ENCODE results near the gene TRANK1. TPM values are rescaled to one million over a fixed set of nuclear protein-coding genes. Genes with fewer than 3 reads are reported as not detected.
"Not testable (repeated sequence)": the region's sequence is repeated elsewhere in the genome, so short reads cannot be mapped to it uniquely, and the experiment has no call there.

Gene TRANK1
- total RNA-seq, 1 donor from 2014 or later = 0.51 TPM

- Mint-ChIP-seq H3K4me3 (ENCODE audit: unreplicated experiment) (no peak overlapping the region), H3K27me3 (ENCODE audit: unreplicated experiment) (peaks cover 16% of the 10 kb centered on the region), H3K4me1 (ENCODE audit: low read depth, unreplicated experiment) (no peaks in the 10 kb centered on the region), H3K9me3 (ENCODE audit: unreplicated experiment) (no peaks in the 10 kb centered on the region), H3K27ac (ENCODE audit: unreplicated experiment) (no peak overlapping the region), H3K36me3 (ENCODE audit: unreplicated experiment) (peaks cover 12% of the 10 kb centered on the region)
- no peak for DNase-seq
- no peak for TF ChIP-seq CTCF (IDR thresholded peaks at IDR 0.05; ENCODE audit: partially characterized antibody, unreplicated experiment)
These were observed 3.2 kb downstream of the TRANK1 start for GRCh38 chr3:36941658-36942057.

- peaks cover 11% of the 10 kb centered on the region for H3K36me3 Mint-ChIP-seq (ENCODE audit: unreplicated experiment)
These were observed 3.7 kb downstream of the TRANK1 start for GRCh38 chr3:36941162-36941561.

GRCh38 chr3:36937492-36937891, 7.4 kb downstream of the TRANK1 start:
- Mint-ChIP-seq H3K27ac (ENCODE audit: unreplicated experiment) (no peak overlapping the region), H3K9me3 (ENCODE audit: unreplicated experiment) (peaks cover 2% of the 10 kb centered on the region), H3K27me3 (ENCODE audit: unreplicated experiment) (peaks cover 3% of the 10 kb centered on the region), H3K36me3 (ENCODE audit: unreplicated experiment) (no peaks in the 10 kb centered on the region), H3K4me1 (ENCODE audit: low read depth, unreplicated experiment) (peaks cover 6% of the 10 kb centered on the region), H3K4me3 (ENCODE audit: unreplicated experiment) (no peak overlapping the region)
- no peak for TF ChIP-seq CTCF (IDR thresholded peaks at IDR 0.05; ENCODE audit: partially characterized antibody, unreplicated experiment)
- no peak for DNase-seq

More at GRCh38 chr3:36941162-36941561, 3.7 kb downstream of the TRANK1 start:
- H3K4me3 Mint-ChIP-seq (ENCODE audit: unreplicated experiment) = no peak overlapping the region
- DNase-seq = no peak
- no peak overlapping the region for H3K27ac Mint-ChIP-seq (ENCODE audit: unreplicated experiment)
- H3K27me3 Mint-ChIP-seq (ENCODE audit: unreplicated experiment) = peaks cover 14% of the 10 kb centered on the region
- H3K4me1 Mint-ChIP-seq (ENCODE audit: low read depth, unreplicated experiment) = no peaks in the 10 kb centered on the region
- no peak for TF ChIP-seq CTCF (IDR thresholded peaks at IDR 0.05; ENCODE audit: partially characterized antibody, unreplicated experiment)
- H3K9me3 Mint-ChIP-seq (ENCODE audit: unreplicated experiment) = no peaks in the 10 kb centered on the region

- Mint-ChIP-seq H3K27ac (ENCODE audit: unreplicated experiment) (no peak overlapping the region), H3K4me1 (ENCODE audit: low read depth, unreplicated experiment) (peaks cover 7% of the 10 kb centered on the region), H3K4me3 (ENCODE audit: unreplicated experiment) (no peak overlapping the region), H3K9me3 (ENCODE audit: unreplicated experiment) (peaks cover 2% of the 10 kb centered on the region), H3K36me3 (ENCODE audit: unreplicated experiment) (no peaks in the 10 kb centered on the region), H3K27me3 (ENCODE audit: unreplicated experiment) (peaks cover 1% of the 10 kb centered on the region)
- DNase-seq = no peak
- no peak for TF ChIP-seq CTCF (IDR thresholded peaks at IDR 0.05; ENCODE audit: partially characterized antibody, unreplicated experiment)
These were observed 11.1 kb downstream of the TRANK1 start for GRCh38 chr3:36933540-36934296.

GRCh38 chr3:36931424-36931823, 13.4 kb downstream of the TRANK1 start:
- H3K9me3 Mint-ChIP-seq (ENCODE audit: unreplicated experiment); H3K4me3 Mint-ChIP-seq (ENCODE audit: unreplicated experiment); DNase-seq; H3K4me1 Mint-ChIP-seq (ENCODE audit: low read depth, unreplicated experiment); H3K36me3 Mint-ChIP-seq (ENCODE audit: unreplicated experiment); H3K27me3 Mint-ChIP-seq (ENCODE audit: unreplicated experiment); H3K27ac Mint-ChIP-seq (ENCODE audit: unreplicated experiment): not testable (repeated sequence)

Data from glutamatergic neuron (in vitro differentiated cells).